H1 (cell line): ENCODE results near the gene LPCAT3. TPM values are rescaled to one million over a fixed set of nuclear protein-coding genes. Genes with fewer than 3 reads are reported as not detected.
A peak's percentile ranks its signal among the peaks of the same experiment; 100 is the strongest.

ENCODE experiments used
- CTCF ChIA-PET: fragments of 300-600 bp; sonication (Branson Sonifier 250); formaldehyde crosslinking; loops from one replicate; lab custom pipeline; 2021; ENCODE audit not compliant: partially characterized antibody; lab: Charles Lee
- POLR2A ChIA-PET: fragments of 300-600 bp; sonication (Branson Sonifier 250); formaldehyde crosslinking; loops from one replicate; lab custom pipeline; 2021; ENCODE audit warnings: inconsistent platforms; ENCODE audit not compliant: partially characterized antibody; lab: Charles Lee
- DNase-seq, 2 experiments: peaks; one replicate each; pipeline versions ENCODE4 v3.0.0 to v3.0.0-alpha.2; 2010 to 2022; ENCODE audit warnings: low spot score in 2 of 2, low read depth in 1 of 2, mixed read lengths in 1 of 2
- FAIRE-seq: peaks from 2 replicates; lab custom pipeline; 2011; peaks lifted over from hg19 to GRCh38; lab: Jason Lieb, UNC
- H2AFZ ChIP-seq: 2 replicates; pipeline ENCODE4 v1.8.1; 2012; ENCODE audit warnings: low read length, inconsistent platforms
- H2AK5ac ChIP-seq: 2 replicates; pipeline ENCODE4 v1.6.1; 2013; ENCODE audit warnings: low read depth, low read length
- H2BK120ac ChIP-seq: replicated peaks from 2 replicates; pipeline ENCODE3; 2013; ENCODE audit warnings: low read depth, low read length, inconsistent platforms
- H2BK12ac ChIP-seq: 2 replicates; pipeline ENCODE4 v1.6.1; 2013; ENCODE audit warnings: low read depth, low read length
- H2BK15ac ChIP-seq: 2 replicates; pipeline ENCODE4 v1.6.1; 2013; ENCODE audit warnings: low read length
- H2BK20ac ChIP-seq: 2 replicates; pipeline ENCODE4 v1.6.1; 2013; ENCODE audit warnings: low read length
- H2BK5ac ChIP-seq: 2 replicates; pipeline ENCODE4 v1.6.1; 2013; ENCODE audit warnings: low read depth, low read length
- H3K14ac ChIP-seq: 2 replicates; pipeline ENCODE4 v1.6.1; 2013; ENCODE audit warnings: inconsistent platforms; ENCODE audit not compliant: insufficient read length
- H3K18ac ChIP-seq: 2 replicates; pipeline ENCODE4 v1.6.1; 2013; ENCODE audit warnings: low read length; ENCODE audit errors: extremely low read depth
- H3K23ac ChIP-seq: 2 replicates; pipeline ENCODE4 v1.6.1; 2013; ENCODE audit warnings: inconsistent platforms; ENCODE audit not compliant: insufficient read length
- H3K23me2 ChIP-seq: 2 replicates; pipeline ENCODE4 v1.6.1; 2013; ENCODE audit warnings: low read depth, low read length
- H3K27ac ChIP-seq: 2 replicates; pipeline ENCODE4 v1.6.1; 2011; ENCODE audit warnings: low read depth, low read length, inconsistent platforms
- H3K27me3 ChIP-seq, 4 experiments: replicated peaks in 1 of 4; 1 replicate in 1 of 4; 2 replicates in 3 of 4; pipeline versions ENCODE4 v1.6.1 to v1.8.1; 2011 to 2013; ENCODE audit warnings: low read length in 3 of 4, mild to moderate bottlenecking in 3 of 4, inconsistent platforms in 2 of 4, mixed read lengths in 2 of 4, moderate library complexity in 1 of 4; ENCODE audit not compliant: control insufficient read depth in 3 of 4, insufficient read depth in 3 of 4; ENCODE audit errors: extremely low read depth in 1 of 4
- H3K36me3 ChIP-seq, 4 experiments: 2 replicates each; pipeline versions ENCODE4 v1.6.1 to v1.8.1; 2011 to 2013; ENCODE audit warnings: mild to moderate bottlenecking in 4 of 4, low read length in 3 of 4, moderate library complexity in 2 of 4, control low read depth in 1 of 4, inconsistent platforms in 1 of 4; ENCODE audit not compliant: insufficient read depth in 4 of 4, control insufficient read depth in 2 of 4
- H3K4ac ChIP-seq: replicated peaks from 2 replicates; pipeline ENCODE3; 2013; ENCODE audit warnings: low read length, low read depth, mixed read lengths, inconsistent platforms; ENCODE audit not compliant: insufficient read length
- H3K4me1 ChIP-seq, 4 experiments: replicated peaks in 1 of 4; 1 replicate in 1 of 4; 2 replicates in 3 of 4; pipeline versions ENCODE4 v1.6.1 to v1.8.1; 2011 to 2013; ENCODE audit warnings: low read length in 3 of 4, inconsistent platforms in 2 of 4, mixed read lengths in 1 of 4; ENCODE audit not compliant: insufficient read depth in 4 of 4, control insufficient read depth in 3 of 4
- H3K4me2 ChIP-seq, 2 experiments: 2 replicates each; pipeline versions ENCODE4 v1.6.1 to v1.8.1; 2011 to 2013; ENCODE audit warnings: low read depth in 2 of 2, low read length in 2 of 2, control low read depth in 1 of 2, inconsistent platforms in 1 of 2, mild to moderate bottlenecking in 1 of 2; ENCODE audit not compliant: insufficient read depth in 1 of 2
- H3K4me3 ChIP-seq, 4 experiments: fragments of 200-600, 300-600 bp in 1 of 4; sonication (generic), shearing (Covaris generic), sonication (Bioruptor Twin) in 1 of 4; 2 replicates each; pipeline versions ENCODE4 v1.5.1 to v1.8.1; 2011 to 2016; ENCODE audit warnings: low read length in 4 of 4, low read depth in 3 of 4, control low read depth in 2 of 4, inconsistent platforms in 2 of 4, mild to moderate bottlenecking in 2 of 4, mixed read lengths in 1 of 4, moderate library complexity in 1 of 4; ENCODE audit not compliant: insufficient read depth in 2 of 4; ENCODE audit errors: extremely low read depth in 1 of 4
- H3K56ac ChIP-seq: replicated peaks from 2 replicates; pipeline ENCODE3; 2013; ENCODE audit warnings: low read depth, mild to moderate bottlenecking, mixed read lengths, low read length, inconsistent platforms; ENCODE audit not compliant: insufficient read length
- H3K79me1 ChIP-seq: 2 replicates; pipeline ENCODE4 v1.6.1; 2013; ENCODE audit warnings: low read depth, low read length, control low read depth
- H3K79me2 ChIP-seq, 2 experiments: 2 replicates each; pipeline versions ENCODE4 v1.6.1 to v1.8.1; 2012 to 2013; ENCODE audit warnings: low read length in 2 of 2, mild to moderate bottlenecking in 2 of 2, inconsistent platforms in 1 of 2; ENCODE audit not compliant: insufficient read depth in 2 of 2, control insufficient read depth in 1 of 2
- H3K9ac ChIP-seq, 4 experiments: replicated peaks in 1 of 4; 1 replicate in 1 of 4; 2 replicates in 3 of 4; pipeline versions ENCODE4 v1.6.1 to v1.8.1; 2011 to 2013; ENCODE audit warnings: low read depth in 3 of 4, low read length in 3 of 4, control low read depth in 2 of 4, mild to moderate bottlenecking in 2 of 4, moderate library complexity in 2 of 4, inconsistent platforms in 1 of 4; ENCODE audit errors: extremely low read depth in 1 of 4
- H3K9me3 ChIP-seq, 2 experiments: 2 replicates each; pipeline versions ENCODE4 v1.6.1 to v1.8.1; 2012 to 2013; ENCODE audit warnings: mild to moderate bottlenecking in 2 of 2, moderate library complexity in 2 of 2, control low read depth in 1 of 2, inconsistent platforms in 1 of 2, low read depth in 1 of 2, low read length in 1 of 2, mixed read lengths in 1 of 2; ENCODE audit not compliant: insufficient read depth in 2 of 2
- H4K20me1 ChIP-seq, 2 experiments: replicated peaks in 1 of 2; 2 replicates each; pipeline versions ENCODE3 to v1.8.1; 2011 to 2013; ENCODE audit warnings: inconsistent platforms in 2 of 2, low read length in 2 of 2, mild to moderate bottlenecking in 1 of 2; ENCODE audit not compliant: insufficient read depth in 2 of 2, control insufficient read depth in 1 of 2
- H4K5ac ChIP-seq: 2 replicates; pipeline ENCODE4 v1.6.1; 2013; ENCODE audit warnings: low read length, low read depth, mixed read lengths, inconsistent platforms; ENCODE audit not compliant: insufficient read length
- H4K8ac ChIP-seq: 2 replicates; pipeline ENCODE4 v1.8.0; 2013; ENCODE audit warnings: mild to moderate bottlenecking, moderate library complexity, low read length, inconsistent platforms; ENCODE audit not compliant: insufficient read depth; ENCODE audit errors: extremely low read depth
- H4K91ac ChIP-seq: replicated peaks from 2 replicates; pipeline ENCODE3; 2013; ENCODE audit warnings: low read length, mixed read lengths, inconsistent platforms; ENCODE audit not compliant: insufficient read length
- SIX5 ChIP-seq: IDR thresholded peaks from 2 replicates; pipeline ENCODE4 v1.6.1; 2011; ENCODE audit warnings: mild to moderate bottlenecking, low read depth, low read length
- TAF1 ChIP-seq: IDR thresholded peaks from 2 replicates; pipeline ENCODE4 v1.6.1; 2011; ENCODE audit warnings: mild to moderate bottlenecking, low read depth, low read length
- TAF7 ChIP-seq: optimal IDR thresholded peaks from 2 replicates; pipeline ENCODE3; 2011; ENCODE audit warnings: low read depth, mild to moderate bottlenecking, inconsistent platforms, low read length, moderate library complexity, borderline replicate concordance
- WGBS, 2 experiments: shearing (Covaris generic) in 1 of 2; methylation state at CpG; one replicate each; pipeline versions ENCODE4 v1.1.6 to v1.1.7; 2013 to 2015; ENCODE audit warnings: low lambda C conversion rate in 2 of 2, mixed read lengths in 2 of 2, inconsistent platforms in 1 of 2, low coverage in 1 of 2, missing lambda C conversion rate in 1 of 2; ENCODE audit not compliant: insufficient replicate concordance in 2 of 2, insufficient coverage in 1 of 2, insufficient read length in 1 of 2; ENCODE audit errors: extremely low coverage in 1 of 2, missing lambda C conversion rate in 1 of 2; 5-methylcytosine and 5-hydroxymethylcytosine counted together
- polyA plus RNA-seq, 7 experiments: library from polyadenylated mRNA; depleted of rRNA in 3 of 7; stranded (reverse) in 5 of 7; unstranded in 2 of 7; fragments of >200 nt in 5 of 7; fragments of 200-250 nt in 2 of 7; gene quantifications; 1 replicate in 5 of 7; 2 replicates in 1 of 7; 4 replicates in 1 of 7; pipeline versions ENCODE4 v1.2.1 to v1.2.3, GENCODE V29; 2011 to 2013; ENCODE audit warnings: missing spikeins in 2 of 7, mixed read lengths in 2 of 7
- total RNA-seq: library from RNA; stranded (reverse); fragmentation: NEBNext Ultra II Directional; extraction: Animal tissue kit (Norgen Biotek cat#: 25700); gene quantifications from 2 replicates; pipeline ENCODE4 v1.2.1, GENCODE V29; 2021

LPCAT3 gene
- total and polyA plus RNA-seq, 2 of the 8 experiments (the other 6 are each of a cell fraction or from before 2014, with no cell fraction given) = 55.8 to 70.4 TPM

DNA sequence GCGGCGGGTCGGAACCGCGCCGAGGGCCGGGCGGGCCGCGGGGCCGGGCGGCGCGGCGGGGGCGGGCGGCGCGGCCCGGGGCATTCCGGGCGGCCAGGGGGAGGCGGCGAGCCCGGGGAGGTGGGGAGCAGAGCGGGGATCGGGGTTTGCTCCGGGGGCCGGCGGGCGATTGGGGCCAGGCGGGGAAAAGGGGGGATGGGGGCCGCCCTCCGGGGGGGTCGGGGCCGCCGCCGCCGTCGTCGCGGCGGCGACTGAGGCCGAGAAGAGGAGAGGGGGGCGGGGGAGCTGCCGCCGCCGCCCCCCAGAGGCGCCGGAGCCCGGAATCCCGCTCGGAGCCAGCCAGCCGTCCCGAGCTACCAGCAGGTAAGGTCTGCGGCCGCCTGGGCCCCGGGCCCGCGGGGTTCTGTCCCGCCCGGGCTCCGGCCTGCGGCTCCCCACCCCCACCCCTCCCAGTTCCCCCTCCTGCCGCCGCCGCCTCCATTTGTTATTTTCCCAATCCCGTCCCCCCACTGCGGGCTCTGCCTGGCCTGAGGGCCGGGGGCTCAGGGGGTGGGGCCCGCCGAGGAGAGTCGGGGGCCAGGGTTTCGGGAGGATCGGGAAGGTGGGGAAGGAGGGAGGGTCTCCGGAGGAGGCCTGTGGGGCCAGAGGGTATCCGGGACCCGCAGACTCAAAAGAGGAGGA, 90.1 kb downstream of the LPCAT3 start:
- H2BK12ac ChIP-seq = no peak overlapping the region
- no peak overlapping the region for H2BK20ac ChIP-seq
- H2BK15ac ChIP-seq = no peak overlapping the region
- H4K91ac ChIP-seq = no peak overlapping the region
- no peak for FAIRE-seq
- H3K79me2 ChIP-seq = peaks cover 27 to 39% of the 10 kb centered on the region in 2 experiments
- H3K36me3 ChIP-seq = peaks cover 0 to 10% (median 2%) of the 10 kb centered on the region in 4 experiments; a peak in 5 of 8 replicates
- H3K4me1 ChIP-seq = peaks cover 13 to 31% (median 17%) of the 10 kb centered on the region in 4 experiments
- peak overlapping the region; percentile 3 for H4K5ac ChIP-seq
- peak overlapping the region; percentile 15; the same call in 1 of the 2 replicates for H3K27ac ChIP-seq
- no peak overlapping the region for H4K8ac ChIP-seq
- CTCF ChIA-PET = interaction anchor here (1.0 to 20.2 kb wide), 5 partner anchors 12 to 217 kb away, joined by 3 to 253 read pairs (median 36); partner anchors contain the start of genes C12orf57, LRRC23, RNU7-1 and SPSB2
- H3K4me2 ChIP-seq = peak overlapping the region; percentile 84 to 100
- peaks cover 28% of the 10 kb centered on the region for H3K23me2 ChIP-seq
- no peak for DNase-seq
- H3K4ac ChIP-seq = no peak overlapping the region
- H3K14ac ChIP-seq = no peak overlapping the region
- no peak overlapping the region for H2AFZ ChIP-seq
- WGBS, 2 experiments = 0% methylated on average over 5 of the region's 79 CpGs; no CpG with 5 or more reads in 1 of the 2 experiments
- H3K4me3 ChIP-seq = peak overlapping the region; percentile 90 to 99 (median 92)
- peak overlapping the region; percentile 64 to 91 (median 69); a peak in 6 of 7 replicates for H3K9ac ChIP-seq
- H2BK120ac ChIP-seq = no peak overlapping the region
- H2BK5ac ChIP-seq = peak overlapping the region; percentile 71
- TF ChIP-seq SIX5 (no peak), TAF1 (0 out of 2 replicates have a peak, but pooled peaks have one; percentile 13), TAF7 (peak; percentile 25)
- no peak overlapping the region for H3K23ac ChIP-seq
- peaks cover 10% of the 10 kb centered on the region for H3K79me1 ChIP-seq
- H3K56ac ChIP-seq = peak overlapping the region; percentile 65
- POLR2A ChIA-PET = interaction anchor here (0.8 to 44.0 kb wide), 8 partner anchors 14 to 392 kb away, joined by 3 to 1596 read pairs (median 115); partner anchors contain the start of genes C12orf57, EMG1, ENO2 and GNB3
- H3K9me3 ChIP-seq = no peaks in the 10 kb centered on the region
- peaks cover 15 to 20% of the 10 kb centered on the region in 2 experiments for H4K20me1 ChIP-seq
- H3K18ac ChIP-seq = peak overlapping the region; percentile 51
- H2AK5ac ChIP-seq = no peak overlapping the region
- H3K27me3 ChIP-seq = no peaks in the 10 kb centered on the region
